GM12878 (cell line): ENCODE results near the gene TAX1BP1. TPM values are rescaled to one million over a fixed set of nuclear protein-coding genes. Genes with fewer than 3 reads are reported as not detected.

Source experiments
- ATAC-seq: fragments of 200-7000 bp; cut with Tn5 transposase; 3 replicates; pipeline ENCODE4 v1.9.1; 2020; ENCODE audit warnings: mild to moderate bottlenecking, moderate library complexity
- BruUV-seq: library from RNA; stranded (reverse); fragments of 400-500 nt; replicated peaks from 2 replicates; lab custom pipeline; 2021; lab: Mats Ljungman, UMichigan
- CTCF ChIA-PET: fragments of 300-600 bp; sonication (Branson Sonifier 250); formaldehyde crosslinking; extraction: SDS; loops from one replicate; lab custom pipeline; 2021; ENCODE audit warnings: inconsistent platforms; lab: Yijun Ruan, JAX
- POLR2A ChIA-PET: fragments of 350-600 bp; formaldehyde crosslinking; extraction: SDS; loops from one replicate; lab custom pipeline; 2021; ENCODE audit warnings: inconsistent platforms; lab: Charles Lee
- RAD21 ChIA-PET: fragments of 300-600 bp; sonication (Branson Sonifier 250); formaldehyde crosslinking; loops from one replicate; lab custom pipeline; 2023; ENCODE audit warnings: antibody characterized with exemption; ENCODE audit not compliant: unreplicated experiment; lab: Charles Lee
- SMC1A ChIA-PET: fragments of 300-600 bp; sonication (Branson Sonifier 250); formaldehyde crosslinking; loops from one replicate; lab custom pipeline; 2023; ENCODE audit not compliant: unreplicated experiment, uncharacterized antibody; lab: Charles Lee
- DNase-seq: peaks from one replicate; pipeline ENCODE4 v3.0.0-alpha.2; 2011; ENCODE audit warnings: low read depth, low spot score
- FAIRE-seq: peaks from 3 replicates; lab custom pipeline; 2011; peaks lifted over from hg19 to GRCh38; lab: Jason Lieb, UNC
- H2AFZ ChIP-seq: 2 replicates; pipeline ENCODE4 v1.6.0; 2011; ENCODE audit warnings: low read depth, low read length, control low read depth; ENCODE audit not compliant: control insufficient read depth
- H3K27ac ChIP-seq: 2 replicates; pipeline ENCODE4 v1.5.1; 2011; ENCODE audit warnings: control low read depth; ENCODE audit not compliant: control insufficient read depth, insufficient read depth
- H3K27me3 ChIP-seq, 2 experiments: replicated peaks in 1 of 2; 2 replicates each; pipeline versions ENCODE4 v1.6.0 to v1.6.1; 2011; ENCODE audit warnings: low read length in 1 of 2; ENCODE audit not compliant: control insufficient read depth in 2 of 2, insufficient read depth in 2 of 2
- H3K36me3 ChIP-seq, 2 experiments: 2 replicates each; pipeline ENCODE4 v1.5.1; 2011; ENCODE audit warnings: low read length in 1 of 2; ENCODE audit not compliant: control insufficient read depth in 2 of 2, insufficient read depth in 2 of 2
- H3K4me1 ChIP-seq: 2 replicates; pipeline ENCODE4 v1.6.1; 2011; ENCODE audit warnings: mild to moderate bottlenecking, low read length, moderate library complexity, mixed read lengths; ENCODE audit not compliant: control insufficient read depth, insufficient read depth
- H3K4me2 ChIP-seq: 2 replicates; pipeline ENCODE4 v1.6.0; 2011; ENCODE audit warnings: control low read depth; ENCODE audit not compliant: control insufficient read depth, insufficient read depth
- H3K4me3 ChIP-seq: fragments of 200-600 bp; sonication (generic); 2 replicates; pipeline ENCODE4 v1.5.1; 2016
- H3K79me2 ChIP-seq: 2 replicates; pipeline ENCODE4 v1.6.0; 2011; ENCODE audit warnings: low read length; ENCODE audit not compliant: control insufficient read depth, insufficient read depth
- H3K9ac ChIP-seq: 2 replicates; pipeline ENCODE4 v1.8.0; 2011; ENCODE audit warnings: low read length, control low read depth, mixed read lengths; ENCODE audit not compliant: control insufficient read depth, insufficient read depth
- H3K9me3 ChIP-seq: replicated peaks from 3 replicates; pipeline ENCODE4 v1.5.1; 2011; ENCODE audit warnings: mild to moderate bottlenecking, low read length; ENCODE audit not compliant: control insufficient read depth, insufficient read depth
- H4K20me1 ChIP-seq: 2 replicates; pipeline ENCODE4 v1.6.0; 2011; ENCODE audit not compliant: control insufficient read depth, insufficient read depth
- ATF3 ChIP-seq: IDR thresholded peaks from 2 replicates; pipeline ENCODE4 v1.6.1; 2011; ENCODE audit warnings: low read depth, mild to moderate bottlenecking, low read length, moderate library complexity, borderline replicate concordance; ENCODE audit errors: extremely low read depth
- BCLAF1 ChIP-seq: fragments of 450-650 bp; IDR thresholded peaks from 2 replicates; pipeline ENCODE4 v1.6.1; 2017; ENCODE audit warnings: antibody characterized with exemption, mild to moderate bottlenecking, moderate library complexity
- HDGF ChIP-seq: fragments of 450-650 bp; IDR thresholded peaks from 2 replicates; pipeline ENCODE4 v1.6.1; 2016; ENCODE audit warnings: antibody characterized with exemption
- MLLT1 ChIP-seq: fragments of 450-650 bp; IDR thresholded peaks from 2 replicates; pipeline ENCODE4 v1.6.1; 2016; ENCODE audit warnings: mild to moderate bottlenecking
- MXI1 ChIP-seq: fragments of 150-350 bp; IDR thresholded peaks from 2 replicates; pipeline ENCODE4 v1.6.1; 2011; ENCODE audit warnings: low read depth, mild to moderate bottlenecking, inconsistent platforms, low read length, improper control_type of control experiment
- RAD51 ChIP-seq: fragments of 450-650 bp; IDR thresholded peaks from 2 replicates; pipeline ENCODE4 v1.6.1; 2016; ENCODE audit warnings: moderate library complexity, mild to moderate bottlenecking, inconsistent platforms
- YY1 ChIP-seq: IDR thresholded peaks from 2 replicates; pipeline ENCODE4 v1.6.1; 2011; ENCODE audit warnings: low read depth, mild to moderate bottlenecking, low read length
- ZNF217 ChIP-seq: fragments of 450-650 bp; IDR thresholded peaks from 2 replicates; pipeline ENCODE4 v1.6.1; 2017; ENCODE audit warnings: antibody characterized with exemption, mild to moderate bottlenecking
- WGBS: methylation state at CpG from one replicate; pipeline ENCODE4 v1.1.6; 2016; ENCODE audit warnings: low lambda C conversion rate; ENCODE audit not compliant: insufficient replicate concordance, insufficient coverage; ENCODE audit errors: missing lambda C conversion rate; 5-methylcytosine and 5-hydroxymethylcytosine counted together
- in situ Hi-C: fragments of 300-500 bp; cut with MboI; formaldehyde crosslinking; loops from 9 replicates; pipeline ENCODE4 v1.14.3; 2018; ENCODE audit warnings: mixed read lengths
- intact Hi-C: fragments of 100-400 bp; cut with micrococcal nuclease; formaldehyde crosslinking; loops from one replicate; pipeline ENCODE4 v1.14.2; 2022; ENCODE audit not compliant: unreplicated experiment
- polyA plus RNA-seq, 11 experiments: library from polyadenylated mRNA; depleted of rRNA in 4 of 11; unstranded in 6 of 11; stranded (reverse) in 5 of 11; fragments of >200 nt; fragmentation: Nextera tagmentation in 4 of 11; fragmentation: Illumina TruSeq in 1 of 11; extraction: Ambion mirVana in 4 of 11; extraction: Trizol in 1 of 11; gene quantifications; 1 replicate in 1 of 11; 2 replicates in 10 of 11; pipeline versions ENCODE4 v1.2.1 to v1.2.3, GENCODE V29; 2011 to 2016; ENCODE audit warnings: inconsistent platforms in 2 of 11, missing spikeins in 2 of 11, low read depth in 1 of 11
- total RNA-seq, 4 experiments: library from RNA; depleted of rRNA in 3 of 4; stranded (reverse); fragments of >200 nt in 3 of 4; fragmentation: Illumina TruSeq in 1 of 4; extraction: Trizol in 1 of 4; gene quantifications; 2 replicates each; pipeline versions ENCODE4 v1.2.1 to v1.2.3, GENCODE V29; 2013 to 2021

The TAX1BP1 gene
- total and polyA plus RNA-seq, 10 of the 15 experiments (the other 5 are each of a cell fraction or from before 2014, with no cell fraction given) = 30.8 to 105 (median 52.0) TPM

- WGBS = 85% methylated on average over 11 of the region's 11 CpGs
- Histone ChIP-seq H3K9ac (no peak overlapping the region), H3K4me3 (no peak overlapping the region), H3K4me2 (no peak overlapping the region), H2AFZ (no peak overlapping the region), H3K4me1 (no peaks in the 10 kb centered on the region), H3K36me3 (no peaks in the 10 kb centered on the region), H3K9me3 (no peaks in the 10 kb centered on the region), H4K20me1 (no peaks in the 10 kb centered on the region), H3K79me2 (no peaks in the 10 kb centered on the region), H3K27ac (no peak overlapping the region), H3K27me3 (no peaks in the 10 kb centered on the region; a peak in 3 of 4 replicates)
- ChIA-PET POLR2A (no interaction called here), RAD21 (no interaction called here), CTCF (interaction anchor here (0.7 to 1.7 kb wide), 2 partner anchors 12 to 26 kb away, joined by 3 to 4 read pairs; no protein-coding TSS in a partner anchor), SMC1A (interaction anchor here (0.6 kb wide), 1 partner anchor 58 kb away, joined by 3 read pairs; no protein-coding TSS in a partner anchor)
- in situ Hi-C loops (no loop called here), intact Hi-C loops (no loop called here)
- DNase-seq (no peak), FAIRE-seq (no peak), ATAC-seq (no peak)
- no peak for TF ChIP-seq ZNF217
- BruUV-seq = no TSS peak
Observed at GRCh38 chr7:27863880-27864279, 123.9 kb downstream of the TAX1BP1 start.

DNA sequence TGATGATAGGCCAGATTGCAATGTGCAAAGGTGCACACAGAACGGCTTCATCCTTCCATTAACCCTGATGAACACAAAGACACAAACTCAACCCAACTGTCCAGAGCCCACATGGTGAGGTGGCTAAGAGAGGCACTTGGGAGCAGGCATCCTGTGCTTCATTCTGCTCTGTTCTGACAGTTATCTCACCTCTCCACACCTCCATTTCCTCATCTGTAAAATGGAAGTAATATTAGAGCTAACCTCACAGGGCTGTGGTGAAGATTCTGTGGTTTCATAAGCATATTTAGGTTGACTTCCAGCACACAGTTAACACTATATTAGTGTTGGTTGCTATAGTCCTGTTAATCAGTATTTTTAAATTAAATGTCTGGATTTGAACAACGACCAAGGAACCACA, 126.3 kb downstream of the TAX1BP1 start:
- ATAC-seq = no peak; the same call in 2 of the 3 replicates
- no peak for TF ChIP-seq HDGF
- no peak for TF ChIP-seq MXI1
- TF ChIP-seq MLLT1 = no peak
- no peak for TF ChIP-seq ATF3
- TF ChIP-seq BCLAF1 = no peak
- TF ChIP-seq RAD51 = no peak
- no peak for TF ChIP-seq YY1

More for the DNA sequence above, 126.3 kb downstream of the TAX1BP1 start:
- H2AFZ ChIP-seq = no peak overlapping the region
- H3K4me3 ChIP-seq = no peak overlapping the region
- ChIA-PET RAD21 (no interaction called here), POLR2A (no interaction called here), SMC1A (interaction anchor here (0.5 kb wide), 1 partner anchor 1052 kb away, joined by 3 read pairs; no protein-coding TSS in a partner anchor), CTCF (interaction anchor here (1.0 kb wide), 1 partner anchor 18 kb away, joined by 3 read pairs; no protein-coding TSS in a partner anchor)
- no peak overlapping the region for H3K4me2 ChIP-seq
- no TSS peak for BruUV-seq
- no peak overlapping the region for H3K27ac ChIP-seq
- H3K9ac ChIP-seq = no peak overlapping the region
- no peaks in the 10 kb centered on the region for H3K36me3 ChIP-seq
- no peaks in the 10 kb centered on the region for H3K79me2 ChIP-seq
- intact Hi-C loops (no loop called here), in situ Hi-C loops (no loop called here)
- H3K9me3 ChIP-seq = no peaks in the 10 kb centered on the region
- 31% methylated on average over 2 of the region's 2 CpGs for WGBS
- no peak for DNase-seq
- H3K27me3 ChIP-seq = no peaks in the 10 kb centered on the region; a peak in 2 of 4 replicates
- no peaks in the 10 kb centered on the region for H4K20me1 ChIP-seq
- H3K4me1 ChIP-seq = no peaks in the 10 kb centered on the region
- no peak for FAIRE-seq
